HS-5 (cell line): Measurements from ENCODE around the gene KCNIP1.

Experiments used
- DNase-seq: peaks from one replicate; pipeline ENCODE4 v3.0.0-alpha.2; 2012; ENCODE audit warnings: low read depth

Gene KCNIP1

GRCh38 chr5:170597872-170598271 is 94.1 kb downstream of the KCNIP1 start:
- no peak for DNase-seq

GRCh38 chr5:170599756-170600155 is 95.9 kb downstream of the KCNIP1 start:
- no peak for DNase-seq

DNA sequence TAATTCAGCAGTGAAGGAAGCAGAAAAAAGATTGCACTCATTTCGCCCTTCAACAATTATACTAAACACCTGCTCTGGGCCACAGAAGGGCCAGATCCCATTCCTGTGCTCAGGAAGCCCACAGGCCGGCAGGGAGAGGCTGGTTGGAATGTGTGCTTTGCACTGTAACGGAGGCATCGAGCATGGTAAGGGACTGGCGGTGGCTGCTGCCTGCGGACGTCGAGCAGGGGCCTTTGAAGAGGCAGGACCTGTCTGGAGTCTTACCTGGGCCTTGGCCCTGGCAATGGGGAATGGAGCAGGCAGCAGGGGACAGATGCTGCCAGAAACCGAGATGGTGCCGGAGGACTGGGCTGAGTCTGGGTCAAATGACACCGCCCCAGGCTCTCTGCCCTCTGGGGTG is 97.8 kb downstream of the KCNIP1 start:
- no peak for DNase-seq

- DNase-seq: no peak
Observed at GRCh38 chr5:170603109-170603508, 99.3 kb downstream of the KCNIP1 start.

- DNase-seq: no peak
Observed at GRCh38 chr5:170603578-170604565, 100.1 kb downstream of the KCNIP1 start.

GRCh38 chr5:170606941-170607340 is 103.1 kb downstream of the KCNIP1 start:
- DNase-seq: no peak

DNA sequence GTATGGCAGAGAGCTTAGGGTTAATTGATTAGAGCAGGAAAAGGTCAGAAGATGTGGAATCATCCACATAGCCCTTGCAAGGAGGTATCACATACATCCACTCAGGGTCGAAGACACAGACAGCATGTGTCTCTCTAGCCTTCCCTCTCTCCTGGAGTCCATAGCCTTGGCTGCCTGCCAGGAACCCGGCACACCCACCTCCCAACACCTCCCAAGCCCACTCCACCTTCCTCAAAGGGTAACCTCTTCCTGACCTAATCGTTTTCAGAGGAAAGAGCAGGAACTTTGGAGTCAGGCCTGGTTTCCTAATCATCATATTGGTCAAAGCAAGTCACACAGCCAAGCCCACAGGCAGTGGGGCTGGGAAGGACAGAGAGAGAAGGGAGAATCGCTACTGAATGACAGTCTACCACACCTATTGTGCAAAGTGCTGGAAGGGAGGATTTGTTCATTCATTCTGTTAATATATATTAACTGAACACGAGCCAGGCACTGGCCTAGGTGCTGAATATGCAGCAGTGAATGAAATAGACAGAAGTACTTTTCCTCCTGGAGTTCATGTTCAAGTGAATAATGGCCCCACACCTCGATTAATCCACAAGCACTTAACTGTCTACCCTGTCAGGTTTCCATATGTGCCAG is 107.8 kb downstream of the KCNIP1 start:
- DNase-seq: no peak

DNA sequence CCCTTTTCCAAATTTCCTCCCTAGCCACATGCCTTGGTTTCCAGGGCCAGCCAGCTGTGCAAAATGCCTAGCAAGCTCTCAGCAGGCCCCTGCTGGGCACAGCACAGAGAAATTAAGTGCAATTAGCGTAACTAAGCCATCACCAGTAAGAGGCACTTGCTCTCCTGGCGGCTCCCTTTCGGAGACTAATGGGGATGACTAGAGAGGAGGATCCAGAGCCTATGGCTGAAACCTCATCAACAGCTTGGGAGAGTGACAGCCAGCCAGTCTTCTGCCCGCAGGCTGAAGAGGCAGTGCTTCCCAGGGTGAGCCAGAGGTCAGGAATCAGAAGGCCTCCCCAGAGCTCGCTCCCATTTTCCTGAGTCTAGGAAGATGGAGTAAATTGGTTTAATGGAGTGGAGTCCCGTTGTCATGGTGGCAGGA is 108.4 kb downstream of the KCNIP1 start:
- no peak for DNase-seq

- DNase-seq: no peak
Observed at GRCh38 chr5:170614065-170614490, 110.3 kb downstream of the KCNIP1 start.

GRCh38 chr5:170614720-170615119 is 110.9 kb downstream of the KCNIP1 start:
- DNase-seq: peak; percentile 28

- DNase-seq: no peak
Observed at GRCh38 chr5:170617533-170618490, 114.0 kb downstream of the KCNIP1 start.

DNA sequence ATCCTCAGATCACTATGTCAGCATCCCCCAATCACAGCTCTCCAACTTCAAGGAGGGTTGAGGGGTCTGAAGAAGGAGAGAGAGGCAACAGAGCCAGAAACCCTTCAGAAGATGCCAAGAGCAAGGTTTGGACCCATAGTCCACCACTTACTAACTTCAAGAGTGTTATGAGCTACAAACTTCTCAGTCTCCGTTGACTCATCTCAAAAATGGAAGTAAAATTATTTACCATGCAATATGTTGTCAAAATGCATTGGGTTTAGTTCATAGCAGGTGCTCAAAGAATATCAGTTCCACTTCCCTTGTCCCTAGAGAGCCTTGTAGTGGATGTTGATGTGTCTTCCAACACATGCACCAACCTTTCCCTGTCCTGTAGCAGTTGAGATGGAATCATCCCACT is 116.0 kb downstream of the KCNIP1 start:
- no peak for DNase-seq

DNA sequence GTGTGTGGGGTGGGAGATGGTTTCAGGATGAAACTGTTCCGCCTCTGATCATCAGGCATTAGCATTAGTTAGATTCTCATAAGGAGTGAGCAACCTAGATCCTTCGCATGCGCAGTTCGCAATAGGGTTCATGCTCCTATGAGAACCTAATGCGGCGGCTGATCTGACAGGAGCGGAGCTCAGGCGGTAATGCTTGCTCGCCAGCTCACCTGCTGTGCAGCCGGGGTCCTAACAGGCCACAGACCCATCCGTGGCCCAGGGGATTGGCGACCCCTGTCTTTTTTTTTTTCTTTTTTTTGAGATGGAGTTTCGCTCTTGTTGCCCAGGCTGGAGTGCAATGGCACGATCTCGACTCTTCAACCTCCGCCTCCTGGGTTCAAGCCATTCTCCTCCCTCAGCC is 119.1 kb downstream of the KCNIP1 start:
- DNase-seq: no peak

- DNase-seq: peak; percentile 16
Observed at GRCh38 chr5:170623576-170624181, 119.9 kb downstream of the KCNIP1 start.

- DNase-seq: no peak
Observed at GRCh38 chr5:170625221-170626165, 121.7 kb downstream of the KCNIP1 start.

DNA sequence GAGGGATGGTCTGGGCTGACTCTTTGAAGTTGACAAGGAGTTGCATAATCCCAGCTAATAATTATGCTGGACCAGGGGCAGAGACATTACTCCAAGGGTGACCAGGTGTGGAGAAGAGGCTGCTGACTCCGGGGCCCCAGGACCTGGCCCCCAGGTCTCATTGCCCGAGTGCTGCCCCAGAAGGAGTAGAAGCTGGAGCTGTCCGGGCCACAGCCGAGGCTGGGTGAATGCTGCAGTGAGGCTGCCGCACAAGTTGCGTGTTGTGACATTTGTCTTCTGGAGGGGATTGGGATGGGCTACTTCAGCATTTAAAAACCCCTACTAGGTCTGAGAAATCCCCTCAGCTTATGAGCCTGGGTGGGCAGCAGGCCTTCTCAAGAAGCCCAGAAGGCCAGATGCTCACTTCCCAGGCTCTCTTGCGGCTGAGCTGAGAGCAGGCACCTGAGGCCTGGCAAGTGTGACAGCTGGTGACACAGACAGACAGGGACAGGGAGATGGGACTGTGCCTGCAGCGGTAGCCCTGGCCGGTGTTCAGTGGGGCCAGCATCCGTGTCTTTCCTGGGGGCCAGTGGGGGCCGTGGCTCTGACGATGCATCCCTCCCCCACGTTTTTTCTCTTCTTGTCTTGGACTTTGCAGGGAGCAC is 122.8 kb downstream of the KCNIP1 start:
- no peak for DNase-seq

GRCh38 chr5:170627271-170627670 is 123.5 kb downstream of the KCNIP1 start:
- DNase-seq: no peak

GRCh38 chr5:170628028-170628427 is 124.2 kb downstream of the KCNIP1 start:
- no peak for DNase-seq

- no peak for DNase-seq
Observed at GRCh38 chr5:170628691-170629565, 125.1 kb downstream of the KCNIP1 start.
